Measurements from ENCODE around the gene LYRM1. TPM values are rescaled to one million over a fixed set of nuclear protein-coding genes. Genes with fewer than 3 reads are reported as not detected.
"Not testable (repeated sequence)": the region's sequence is repeated elsewhere in the genome, so short reads cannot be mapped to it uniquely, and the experiment has no call there.

Gene LYRM1
- total RNA-seq, 1 donor from 2014 or later, result 23.2 TPM

DNA sequence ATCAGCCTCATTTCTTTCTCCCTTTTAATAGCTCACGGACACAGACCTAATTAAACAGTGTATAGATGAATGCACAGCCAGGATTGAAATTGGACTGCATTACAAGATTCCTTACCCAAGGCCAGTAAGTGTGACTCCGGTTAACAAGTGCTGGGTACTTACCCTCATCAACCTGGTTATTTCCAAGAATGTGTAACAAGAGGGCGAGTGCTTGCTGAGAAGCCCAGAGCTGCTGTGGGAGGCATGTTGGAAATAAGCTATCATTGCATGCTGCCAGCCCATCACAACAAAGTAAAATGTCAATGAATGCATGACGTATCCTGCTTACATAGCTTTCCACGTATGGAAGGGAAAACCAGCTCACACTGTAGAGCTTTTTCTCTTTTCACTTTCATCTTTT lies 19.5 kb downstream of the LYRM1 start:
- Mint-ChIP-seq H3K27me3 (ENCODE audit: unreplicated experiment) (peaks cover 1% of the 10 kb centered on the region), H3K27ac (ENCODE audit: unreplicated experiment) (no peak overlapping the region), H3K36me3 (ENCODE audit: unreplicated experiment) (no peaks in the 10 kb centered on the region), H3K4me1 (ENCODE audit: low read depth, unreplicated experiment) (peaks cover 12% of the 10 kb centered on the region), H3K4me3 (ENCODE audit: unreplicated experiment) (no peak overlapping the region), H3K9me3 (ENCODE audit: unreplicated experiment) (no peaks in the 10 kb centered on the region)
- TF ChIP-seq, protein P1, sequence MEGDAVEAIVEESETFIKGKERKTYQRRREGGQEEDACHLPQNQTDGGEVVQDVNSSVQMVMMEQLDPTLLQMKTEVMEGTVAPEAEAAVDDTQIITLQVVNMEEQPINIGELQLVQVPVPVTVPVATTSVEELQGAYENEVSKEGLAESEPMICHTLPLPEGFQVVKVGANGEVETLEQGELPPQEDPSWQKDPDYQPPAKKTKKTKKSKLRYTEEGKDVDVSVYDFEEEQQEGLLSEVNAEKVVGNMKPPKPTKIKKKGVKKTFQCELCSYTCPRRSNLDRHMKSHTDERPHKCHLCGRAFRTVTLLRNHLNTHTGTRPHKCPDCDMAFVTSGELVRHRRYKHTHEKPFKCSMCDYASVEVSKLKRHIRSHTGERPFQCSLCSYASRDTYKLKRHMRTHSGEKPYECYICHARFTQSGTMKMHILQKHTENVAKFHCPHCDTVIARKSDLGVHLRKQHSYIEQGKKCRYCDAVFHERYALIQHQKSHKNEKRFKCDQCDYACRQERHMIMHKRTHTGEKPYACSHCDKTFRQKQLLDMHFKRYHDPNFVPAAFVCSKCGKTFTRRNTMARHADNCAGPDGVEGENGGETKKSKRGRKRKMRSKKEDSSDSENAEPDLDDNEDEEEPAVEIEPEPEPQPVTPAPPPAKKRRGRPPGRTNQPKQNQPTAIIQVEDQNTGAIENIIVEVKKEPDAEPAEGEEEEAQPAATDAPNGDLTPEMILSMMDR (IDR thresholded peaks at IDR 0.05; ENCODE audit: partially characterized antibody, unreplicated experiment), result no peak
- no peak for DNase-seq

DNA sequence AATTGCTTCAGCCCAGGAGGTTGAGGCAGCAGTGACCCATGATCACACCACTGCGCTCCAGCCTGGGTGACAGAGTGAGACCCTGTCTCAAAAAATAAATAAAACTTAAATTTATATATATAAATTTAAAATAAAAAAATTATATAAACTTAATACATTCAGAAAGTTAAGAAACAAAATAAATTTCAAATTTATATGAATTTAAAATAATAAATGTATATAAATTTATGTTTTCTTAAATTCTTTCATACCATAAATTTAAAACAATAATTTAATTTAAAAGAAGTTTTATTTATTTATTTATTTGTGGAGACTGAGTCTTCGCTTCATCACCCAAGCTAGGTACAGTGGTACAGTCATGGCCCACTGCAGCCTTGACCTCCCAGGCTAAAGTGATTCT lies 20.2 kb downstream of the LYRM1 start:
- Mint-ChIP-seq H3K4me3 (ENCODE audit: unreplicated experiment) (no peak overlapping the region), H3K9me3 (ENCODE audit: unreplicated experiment) (no peaks in the 10 kb centered on the region), H3K36me3 (ENCODE audit: unreplicated experiment) (no peaks in the 10 kb centered on the region), H3K27me3 (ENCODE audit: unreplicated experiment) (peaks cover 1% of the 10 kb centered on the region), H3K27ac (ENCODE audit: unreplicated experiment) (no peak overlapping the region), H3K4me1 (ENCODE audit: low read depth, unreplicated experiment) (peaks cover 7% of the 10 kb centered on the region)
- DNase-seq, result no peak
- TF ChIP-seq, protein P1 (IDR thresholded peaks at IDR 0.05; ENCODE audit: partially characterized antibody, unreplicated experiment), result no peak

DNA sequence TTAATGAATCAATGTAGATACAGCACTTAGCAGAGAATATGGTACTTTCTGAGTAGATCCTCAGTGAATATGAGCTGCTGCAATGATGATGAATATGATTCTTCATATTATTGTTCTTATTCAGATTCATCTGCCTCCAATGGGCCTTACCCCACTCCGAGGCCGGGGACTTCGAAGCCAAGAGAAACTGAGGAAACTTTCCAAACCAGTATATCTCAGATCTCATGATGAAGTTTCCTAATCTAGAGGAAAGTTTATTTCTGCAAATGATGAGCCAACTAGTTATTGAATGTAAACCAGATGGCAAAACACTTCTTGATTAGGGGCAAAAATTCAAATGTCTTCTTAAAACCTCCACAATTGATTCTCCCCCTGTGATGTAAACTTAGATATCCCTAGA lies 23.3 kb downstream of the LYRM1 start:
- TF ChIP-seq, protein P1 (IDR thresholded peaks at IDR 0.05; ENCODE audit: partially characterized antibody, unreplicated experiment), result no peak
- peaks cover 1% of the 10 kb centered on the region for H3K27me3 Mint-ChIP-seq (ENCODE audit: unreplicated experiment)
- no peaks in the 10 kb centered on the region for H3K4me1 Mint-ChIP-seq (ENCODE audit: low read depth, unreplicated experiment)
- no peak for DNase-seq
- no peaks in the 10 kb centered on the region for H3K36me3 Mint-ChIP-seq (ENCODE audit: unreplicated experiment)
- H3K4me3 Mint-ChIP-seq (ENCODE audit: unreplicated experiment), result no peak overlapping the region
- H3K9me3 Mint-ChIP-seq (ENCODE audit: unreplicated experiment), result no peaks in the 10 kb centered on the region
- H3K27ac Mint-ChIP-seq (ENCODE audit: unreplicated experiment), result no peak overlapping the region

DNA sequence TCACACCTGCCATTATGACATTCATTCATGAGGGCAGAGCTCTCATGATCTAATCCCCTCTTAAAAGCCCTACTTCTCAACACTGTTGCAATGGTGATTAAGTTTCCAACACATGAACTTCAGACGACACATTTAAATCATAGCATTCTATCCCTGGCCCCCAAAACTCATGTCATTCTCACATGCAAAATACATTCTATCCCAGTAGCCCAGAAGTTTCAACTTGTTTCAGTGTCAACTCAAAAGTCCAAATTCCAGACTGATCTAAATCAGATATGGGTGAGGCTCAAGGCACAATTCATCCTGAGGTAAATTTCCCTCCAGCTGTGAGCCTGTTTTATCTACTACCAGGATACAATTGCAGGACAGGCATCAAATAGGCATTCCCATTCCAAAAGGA lies 25.2 kb downstream of the LYRM1 start:
- no peaks in the 10 kb centered on the region for H3K4me1 Mint-ChIP-seq (ENCODE audit: low read depth, unreplicated experiment)
- TF ChIP-seq, protein P1 (IDR thresholded peaks at IDR 0.05; ENCODE audit: partially characterized antibody, unreplicated experiment), result no peak
- no peaks in the 10 kb centered on the region for H3K9me3 Mint-ChIP-seq (ENCODE audit: unreplicated experiment)
- H3K27ac Mint-ChIP-seq (ENCODE audit: unreplicated experiment), result no peak overlapping the region
- H3K4me3 Mint-ChIP-seq (ENCODE audit: unreplicated experiment), result no peak overlapping the region
- DNase-seq, result no peak
- peaks cover 1% of the 10 kb centered on the region for H3K27me3 Mint-ChIP-seq (ENCODE audit: unreplicated experiment)
- no peaks in the 10 kb centered on the region for H3K36me3 Mint-ChIP-seq (ENCODE audit: unreplicated experiment)

DNA sequence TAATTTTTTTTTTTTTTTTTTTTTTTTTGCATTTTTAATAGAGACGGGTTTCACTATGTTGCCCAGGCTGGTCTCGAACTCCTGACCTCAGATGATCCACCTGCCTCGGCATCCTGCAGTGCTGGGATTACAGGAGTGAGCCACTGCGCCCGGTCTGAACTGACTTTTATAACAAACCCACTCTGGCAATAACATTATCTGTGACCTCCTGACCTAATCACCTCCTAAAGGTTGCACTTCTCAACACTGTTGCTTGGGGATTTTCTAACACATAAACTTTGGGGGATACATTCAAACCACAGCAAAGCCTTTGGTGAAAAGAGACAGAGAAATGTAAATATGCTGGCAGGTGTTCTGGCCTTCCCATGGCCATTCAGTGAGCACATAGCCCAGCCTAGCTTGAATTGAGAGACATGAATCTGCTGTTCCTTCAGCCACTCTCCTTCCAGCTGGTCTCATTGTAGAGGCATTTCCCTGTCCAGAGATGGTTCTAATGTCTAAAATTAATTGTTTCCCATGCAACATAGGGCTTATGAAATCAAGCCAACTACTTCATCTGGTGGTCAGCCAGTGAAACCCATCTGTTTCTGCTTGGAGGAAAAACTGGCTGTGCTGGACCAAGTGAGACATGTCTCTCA lies 28.3 kb downstream of the LYRM1 start:
- TF ChIP-seq, protein P1 (IDR thresholded peaks at IDR 0.05; ENCODE audit: partially characterized antibody, unreplicated experiment), result no peak
- Mint-ChIP-seq H3K27me3 (ENCODE audit: unreplicated experiment) (peaks cover 2% of the 10 kb centered on the region), H3K36me3 (ENCODE audit: unreplicated experiment) (no peaks in the 10 kb centered on the region), H3K9me3 (ENCODE audit: unreplicated experiment) (no peaks in the 10 kb centered on the region), H3K27ac (ENCODE audit: unreplicated experiment) (no peak overlapping the region), H3K4me1 (ENCODE audit: low read depth, unreplicated experiment) (no peaks in the 10 kb centered on the region), H3K4me3 (ENCODE audit: unreplicated experiment) (no peak overlapping the region)
- DNase-seq, result no peak

DNA sequence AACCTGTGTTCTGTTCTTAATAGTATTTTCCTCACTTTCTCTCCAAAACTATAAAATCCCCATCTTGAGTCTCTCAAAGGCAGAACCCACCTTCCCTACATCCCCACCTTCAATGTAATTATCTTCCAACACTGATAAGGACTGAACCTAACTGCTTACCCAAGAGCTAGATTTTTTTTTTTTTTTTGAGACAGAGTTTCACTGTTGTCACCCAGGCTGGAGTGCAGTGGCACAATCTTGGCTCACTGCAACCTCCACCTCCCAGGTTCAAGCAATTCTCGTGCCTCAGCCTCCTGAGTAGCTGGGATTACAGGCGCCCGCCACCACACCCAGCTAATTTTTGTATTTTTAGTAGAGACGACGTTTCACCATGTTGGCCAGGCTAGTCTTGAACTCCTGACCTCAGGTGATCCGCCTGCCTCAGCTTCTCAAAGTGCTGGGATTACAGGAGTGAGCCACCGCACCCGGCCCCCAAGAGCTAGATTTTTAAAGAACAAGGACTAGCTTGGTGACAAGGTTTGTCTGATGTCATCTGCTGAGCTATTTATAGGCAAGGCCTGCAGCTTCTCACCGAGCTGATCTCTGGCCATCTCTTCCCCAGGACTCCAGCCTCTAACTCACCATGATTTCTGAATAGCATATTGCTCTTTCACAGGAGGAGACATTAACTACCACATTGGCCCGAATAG lies 29.2 kb downstream of the LYRM1 start:
- not testable (repeated sequence) for H3K36me3 Mint-ChIP-seq (ENCODE audit: unreplicated experiment); H3K27ac Mint-ChIP-seq (ENCODE audit: unreplicated experiment); H3K4me1 Mint-ChIP-seq (ENCODE audit: low read depth, unreplicated experiment); H3K4me3 Mint-ChIP-seq (ENCODE audit: unreplicated experiment); H3K9me3 Mint-ChIP-seq (ENCODE audit: unreplicated experiment); DNase-seq; H3K27me3 Mint-ChIP-seq (ENCODE audit: unreplicated experiment)

All from glutamatergic neuron (in vitro differentiated cells).